Astrocyte (in vitro differentiated cells and primary cell): Measurements from ENCODE around the gene SSUH2.
"Not testable (repeated sequence)": the region's sequence is repeated elsewhere in the genome, so short reads cannot be mapped to it uniquely, and the experiment has no call there.

ENCODE experiments used
- EZH2 ChIP-seq: IDR thresholded peaks from 2 replicates; pipeline ENCODE4 v1.6.1; 2012; ENCODE audit warnings: mild to moderate bottlenecking, low read length, inconsistent platforms; ENCODE audit not compliant: insufficient read depth
- TF ChIP-seq, protein P1 (sequence below): IDR thresholded peaks from 2 replicates; pipeline ENCODE4 v1.5.1; 2011; ENCODE audit warnings: low read depth, mild to moderate bottlenecking, inconsistent platforms, low read length, moderate library complexity; ENCODE audit not compliant: insufficient read depth

DNA sequence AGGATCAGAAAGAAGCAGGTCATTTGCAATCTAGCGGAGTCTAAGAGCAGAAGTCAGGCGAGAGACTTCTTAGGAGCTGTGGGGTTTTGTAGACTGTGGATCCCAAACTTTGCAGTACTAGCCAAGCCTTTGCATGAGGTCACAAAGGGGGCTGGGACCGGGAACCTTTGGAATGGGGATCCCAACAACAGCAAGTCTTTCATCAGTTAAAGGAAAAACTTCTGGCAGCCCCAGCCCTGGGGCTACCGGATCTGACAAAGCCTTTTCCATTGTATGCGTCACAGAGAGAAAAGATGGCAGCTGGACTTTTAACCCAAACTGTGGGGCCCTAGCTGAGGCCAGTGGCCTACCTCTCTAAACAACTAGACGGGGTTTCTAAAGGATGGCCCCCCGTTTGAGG is 31.0 kb upstream of the SSUH2 start:
- TF ChIP-seq, protein P1, sequence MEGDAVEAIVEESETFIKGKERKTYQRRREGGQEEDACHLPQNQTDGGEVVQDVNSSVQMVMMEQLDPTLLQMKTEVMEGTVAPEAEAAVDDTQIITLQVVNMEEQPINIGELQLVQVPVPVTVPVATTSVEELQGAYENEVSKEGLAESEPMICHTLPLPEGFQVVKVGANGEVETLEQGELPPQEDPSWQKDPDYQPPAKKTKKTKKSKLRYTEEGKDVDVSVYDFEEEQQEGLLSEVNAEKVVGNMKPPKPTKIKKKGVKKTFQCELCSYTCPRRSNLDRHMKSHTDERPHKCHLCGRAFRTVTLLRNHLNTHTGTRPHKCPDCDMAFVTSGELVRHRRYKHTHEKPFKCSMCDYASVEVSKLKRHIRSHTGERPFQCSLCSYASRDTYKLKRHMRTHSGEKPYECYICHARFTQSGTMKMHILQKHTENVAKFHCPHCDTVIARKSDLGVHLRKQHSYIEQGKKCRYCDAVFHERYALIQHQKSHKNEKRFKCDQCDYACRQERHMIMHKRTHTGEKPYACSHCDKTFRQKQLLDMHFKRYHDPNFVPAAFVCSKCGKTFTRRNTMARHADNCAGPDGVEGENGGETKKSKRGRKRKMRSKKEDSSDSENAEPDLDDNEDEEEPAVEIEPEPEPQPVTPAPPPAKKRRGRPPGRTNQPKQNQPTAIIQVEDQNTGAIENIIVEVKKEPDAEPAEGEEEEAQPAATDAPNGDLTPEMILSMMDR = not testable (repeated sequence)
- TF ChIP-seq EZH2 = not testable (repeated sequence)
